Effector memory CD4-positive, alpha-beta T cell (primary cell): ENCODE results near the gene NDRG2.
A peak's percentile ranks its signal among the peaks of the same experiment; 100 is the strongest.

Source experiments
- DNase-seq, 3 donors: peaks; one replicate each; pipeline ENCODE4 v3.0.0-alpha.2; 2020
- H3K27ac ChIP-seq: 2 replicates; pipeline ENCODE4 v1.7.0; 2013; ENCODE audit warnings: mild to moderate bottlenecking, low read length, moderate library complexity; ENCODE audit not compliant: insufficient read depth, poor library complexity, severe bottlenecking
- H3K27me3 ChIP-seq: replicated peaks from 2 replicates; pipeline ENCODE4 v1.7.0; 2013; ENCODE audit warnings: mild to moderate bottlenecking, low read length; ENCODE audit not compliant: insufficient read depth, control insufficient read depth, poor library complexity, severe bottlenecking
- H3K36me3 ChIP-seq: 2 replicates; pipeline ENCODE4 v1.7.0; 2013; ENCODE audit warnings: mild to moderate bottlenecking, low read length, moderate library complexity; ENCODE audit not compliant: control insufficient read depth, insufficient read depth
- H3K4me1 ChIP-seq: 2 replicates; pipeline ENCODE4 v1.7.0; 2013; ENCODE audit warnings: low read length, mild to moderate bottlenecking; ENCODE audit not compliant: control insufficient read depth, insufficient read depth, poor library complexity, severe bottlenecking
- H3K4me3 ChIP-seq: 2 replicates; pipeline ENCODE4 v1.7.0; 2013; ENCODE audit warnings: low read length, low read depth, mild to moderate bottlenecking; ENCODE audit not compliant: insufficient read depth, poor library complexity, severe bottlenecking
- H3K9me3 ChIP-seq: 2 replicates; pipeline ENCODE4 v1.7.0; 2013; ENCODE audit warnings: mild to moderate bottlenecking, low read length, moderate library complexity; ENCODE audit not compliant: control insufficient read depth

NDRG2 gene

DNA sequence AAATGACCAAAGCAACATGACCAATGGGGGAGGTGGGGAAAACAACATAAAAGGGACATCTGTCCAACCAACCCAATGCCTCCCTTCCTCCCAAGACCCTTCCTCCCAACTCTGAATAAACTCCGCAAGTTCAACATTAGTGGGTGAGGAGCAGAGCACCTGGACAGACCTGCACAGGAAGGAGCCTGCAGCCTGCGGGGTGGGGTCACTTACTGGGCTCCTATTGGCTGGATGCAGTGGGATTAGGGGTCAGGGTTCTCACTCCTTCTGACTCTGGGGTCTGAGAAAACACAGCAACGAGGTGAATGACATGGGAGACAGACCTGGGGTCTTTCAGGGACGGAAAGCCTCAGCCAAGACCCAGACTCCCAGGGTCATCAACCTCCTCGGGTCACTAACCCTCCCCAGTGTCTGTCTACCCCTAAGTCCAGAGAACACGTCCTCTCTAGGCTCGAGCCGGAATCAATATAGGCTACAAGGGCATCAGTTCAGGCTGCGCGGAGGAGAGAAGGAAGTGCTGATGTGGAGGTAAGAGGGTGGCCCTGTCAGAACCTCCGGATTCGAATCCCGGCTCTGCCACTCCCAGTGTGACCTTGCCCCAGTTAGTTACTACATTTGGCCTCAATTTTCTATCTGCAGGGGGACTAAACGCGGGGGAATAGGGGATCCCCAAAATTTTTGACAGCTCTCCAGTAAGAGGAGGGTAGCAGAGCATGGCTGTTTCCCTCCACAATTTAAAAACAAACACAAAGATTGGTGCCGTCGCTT is 860 bp downstream of the NDRG2 start:
- DNase-seq, result no peak
- Histone ChIP-seq H3K36me3 (peaks cover 3% of the 10 kb centered on the region), H3K27me3 (no peaks in the 10 kb centered on the region), H3K27ac (peak overlapping the region; percentile 50), H3K4me3 (peak overlapping the region; percentile 82), H3K9me3 (no peaks in the 10 kb centered on the region), H3K4me1 (peaks cover 18% of the 10 kb centered on the region)

DNA sequence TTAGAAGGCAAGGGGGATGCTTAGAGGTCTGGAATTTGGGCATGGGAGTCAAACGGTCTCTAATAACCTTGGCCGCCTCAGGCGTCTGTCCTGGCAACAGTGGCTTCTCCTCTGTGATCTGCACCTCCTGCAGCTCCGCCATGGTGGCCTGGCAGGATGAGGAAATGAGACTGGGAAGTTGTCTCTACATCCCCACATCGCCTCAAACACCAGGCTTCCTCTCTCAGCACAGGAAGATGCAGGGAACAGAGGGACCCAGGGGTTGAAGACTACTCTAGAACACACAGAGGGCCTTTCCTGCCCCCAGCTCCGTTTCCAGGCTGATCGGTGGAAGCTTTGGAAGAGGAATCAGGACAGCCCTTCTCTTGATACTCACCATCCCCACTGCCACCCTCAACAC is 1.7 kb downstream of the NDRG2 start:
- no peaks in the 10 kb centered on the region for H3K27me3 ChIP-seq
- peaks cover 6% of the 10 kb centered on the region for H3K36me3 ChIP-seq
- no peak overlapping the region for H3K4me3 ChIP-seq
- no peak overlapping the region for H3K27ac ChIP-seq
- DNase-seq, result no peak
- H3K4me1 ChIP-seq, result peaks cover 18% of the 10 kb centered on the region
- H3K9me3 ChIP-seq, result no peaks in the 10 kb centered on the region

DNA sequence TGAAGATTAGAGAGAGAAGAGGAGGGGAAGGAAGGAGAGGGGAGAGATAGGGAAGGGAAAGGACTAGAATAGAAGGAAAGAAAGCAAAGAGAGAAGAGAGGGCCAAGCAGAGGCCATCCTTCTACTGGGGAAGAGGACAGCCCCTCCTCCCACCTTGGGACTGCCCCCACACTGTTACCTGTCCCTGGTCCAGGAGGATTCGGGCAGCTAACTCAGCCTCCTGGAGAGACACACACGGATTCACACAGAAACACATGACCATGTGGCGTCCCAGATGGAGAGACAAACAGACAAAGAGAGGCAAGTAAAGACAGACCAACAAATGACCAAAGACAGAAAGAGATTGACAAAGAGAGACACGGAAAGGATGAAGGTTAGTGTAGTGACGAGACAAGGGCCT is 2.2 kb downstream of the NDRG2 start:
- Histone ChIP-seq H3K27ac (no peak overlapping the region), H3K4me1 (peaks cover 18% of the 10 kb centered on the region), H3K4me3 (no peak overlapping the region), H3K27me3 (no peaks in the 10 kb centered on the region), H3K9me3 (no peaks in the 10 kb centered on the region), H3K36me3 (peaks cover 6% of the 10 kb centered on the region)
- DNase-seq, result no peak

DNA sequence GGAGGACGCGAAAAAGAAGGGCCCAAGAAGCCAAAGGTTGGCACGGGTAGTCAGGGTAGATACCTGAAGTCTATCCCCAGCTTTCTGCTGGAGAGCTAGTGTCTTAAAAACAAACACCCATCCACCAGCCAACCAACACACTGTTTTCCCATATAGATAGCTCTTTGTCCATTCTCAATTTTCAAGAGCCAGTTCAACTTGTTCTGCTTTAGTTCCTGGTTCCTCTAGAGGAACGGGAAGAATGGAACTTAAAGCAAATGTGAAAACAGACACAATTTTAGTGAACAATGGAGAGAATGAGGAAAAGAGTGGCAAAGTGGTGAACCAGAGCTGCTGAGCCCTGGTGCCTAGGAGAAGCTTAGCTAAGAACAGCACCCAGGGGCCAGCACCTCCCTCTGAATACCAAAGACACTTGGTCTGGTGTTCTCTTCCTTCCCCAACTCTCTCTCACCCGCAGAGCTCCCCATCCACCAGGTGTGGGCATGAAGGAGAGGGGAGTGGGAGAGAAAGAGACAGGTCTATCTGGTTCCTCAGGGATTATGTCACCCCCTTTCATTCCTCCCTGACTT is 3.8 kb downstream of the NDRG2 start:
- H3K4me1 ChIP-seq, result peaks cover 18% of the 10 kb centered on the region
- no peaks in the 10 kb centered on the region for H3K27me3 ChIP-seq
- H3K27ac ChIP-seq, result no peak overlapping the region
- peaks cover 6% of the 10 kb centered on the region for H3K36me3 ChIP-seq
- no peak overlapping the region for H3K4me3 ChIP-seq
- H3K9me3 ChIP-seq, result no peaks in the 10 kb centered on the region
- DNase-seq, result no peak

DNA sequence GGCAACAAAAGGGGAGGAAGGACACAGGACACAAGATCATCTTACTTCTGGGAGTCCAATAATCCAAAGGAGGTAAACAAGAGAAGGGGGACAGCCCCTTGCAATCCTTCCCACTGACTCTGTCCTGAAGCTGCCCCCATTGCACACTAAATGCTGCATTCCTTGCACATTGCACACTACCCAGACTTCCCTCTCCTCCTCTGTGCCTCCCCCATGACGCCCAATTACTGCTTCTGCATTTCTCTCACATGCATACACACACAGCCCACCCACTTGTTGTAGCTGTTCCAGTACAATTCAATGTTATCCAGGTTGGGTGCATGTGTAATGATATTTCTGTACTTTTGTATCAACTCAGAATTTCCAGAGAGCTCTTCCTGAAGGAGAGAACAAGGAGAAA is 5.5 kb downstream of the NDRG2 start:
- Histone ChIP-seq H3K36me3 (peaks cover 6% of the 10 kb centered on the region), H3K27me3 (no peaks in the 10 kb centered on the region), H3K9me3 (no peaks in the 10 kb centered on the region), H3K4me1 (peaks cover 9% of the 10 kb centered on the region), H3K27ac (no peak overlapping the region), H3K4me3 (no peak overlapping the region)
- no peak for DNase-seq

DNA sequence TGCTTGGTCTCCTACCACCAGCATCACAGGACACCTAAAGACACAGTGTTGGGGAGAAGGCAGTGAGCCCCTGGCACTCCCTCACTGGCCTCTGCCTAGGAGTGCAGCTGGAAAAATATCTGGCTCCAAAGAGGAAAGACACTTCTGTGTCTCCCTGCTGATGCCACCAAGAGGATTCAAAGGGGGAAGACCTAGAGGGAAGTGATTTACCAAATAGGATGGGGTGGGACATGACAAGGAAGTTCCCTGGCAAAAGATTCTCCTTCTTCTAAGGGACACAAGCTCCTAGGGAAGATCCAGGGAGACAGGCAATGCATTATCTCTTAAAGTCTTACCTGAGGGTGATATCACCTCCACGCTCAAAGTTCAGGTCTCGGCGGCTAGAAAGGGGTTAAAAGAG is 6.1 kb downstream of the NDRG2 start:
- Histone ChIP-seq H3K27ac (no peak overlapping the region), H3K4me1 (peaks cover 3% of the 10 kb centered on the region), H3K27me3 (no peaks in the 10 kb centered on the region), H3K36me3 (peaks cover 6% of the 10 kb centered on the region), H3K4me3 (no peak overlapping the region), H3K9me3 (no peaks in the 10 kb centered on the region)
- DNase-seq, result no peak

DNA sequence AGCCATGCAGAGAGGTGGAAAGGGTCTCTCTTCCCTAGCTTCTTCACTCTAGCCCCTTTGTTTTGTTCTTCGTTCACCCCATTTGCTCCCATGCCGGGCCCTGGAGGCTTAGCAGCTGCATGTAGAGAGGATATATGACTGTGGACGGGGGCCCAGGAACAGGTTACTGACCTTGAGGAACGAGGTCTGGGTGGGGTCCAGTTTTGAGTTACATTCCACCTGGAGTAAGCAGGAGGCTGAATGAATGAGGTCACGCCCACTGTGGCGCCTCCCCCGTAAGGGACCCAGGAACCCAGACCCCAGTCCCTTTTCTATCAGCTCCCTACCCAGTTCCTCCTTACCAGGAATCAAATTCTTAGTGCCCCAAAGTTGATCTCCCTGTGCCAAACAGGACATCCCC is 6.6 kb downstream of the NDRG2 start:
- DNase-seq, result no peak
- no peak overlapping the region for H3K4me3 ChIP-seq
- H3K9me3 ChIP-seq, result no peaks in the 10 kb centered on the region
- H3K27ac ChIP-seq, result no peak overlapping the region
- no peaks in the 10 kb centered on the region for H3K4me1 ChIP-seq
- H3K36me3 ChIP-seq, result peaks cover 6% of the 10 kb centered on the region
- H3K27me3 ChIP-seq, result no peaks in the 10 kb centered on the region

DNA sequence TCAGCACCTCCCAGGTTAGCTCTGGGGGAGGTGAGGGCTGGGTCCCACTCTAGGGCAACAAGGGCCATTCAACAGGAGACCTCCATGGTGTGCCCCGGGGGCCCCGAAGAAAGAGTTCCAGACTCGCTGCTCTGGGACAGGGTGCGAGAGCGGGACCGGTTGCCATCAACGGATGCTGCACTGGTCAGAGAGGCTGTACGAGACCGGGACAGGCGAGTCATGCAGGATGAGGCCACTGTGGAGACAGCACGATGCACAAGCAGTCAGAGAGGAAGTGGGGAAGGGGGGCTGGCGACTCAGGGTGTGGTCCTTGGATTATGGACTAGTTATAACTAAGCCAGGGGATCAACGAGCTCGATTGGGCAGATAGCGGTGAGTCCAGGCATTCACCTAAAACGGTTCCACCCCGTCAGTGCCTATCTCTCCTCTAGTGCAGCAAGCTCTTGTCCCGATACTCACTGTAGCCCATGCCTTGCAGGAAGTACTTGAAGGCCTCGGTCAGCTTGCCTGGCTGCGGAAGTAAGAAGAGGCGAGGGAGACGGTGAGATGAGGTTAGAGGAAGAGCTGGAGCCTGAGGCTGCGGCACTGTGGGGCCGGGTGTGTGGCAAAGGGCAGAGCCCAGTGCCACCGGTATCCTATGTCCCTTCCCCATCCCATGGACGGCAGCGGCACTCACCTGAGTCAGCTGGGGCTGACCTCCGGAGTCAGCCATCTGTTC is 7.2 kb downstream of the NDRG2 start:
- Histone ChIP-seq H3K4me1 (no peaks in the 10 kb centered on the region), H3K27me3 (no peaks in the 10 kb centered on the region), H3K4me3 (no peak overlapping the region), H3K9me3 (no peaks in the 10 kb centered on the region), H3K36me3 (peaks cover 6% of the 10 kb centered on the region), H3K27ac (no peak overlapping the region)
- DNase-seq, result no peak

DNA sequence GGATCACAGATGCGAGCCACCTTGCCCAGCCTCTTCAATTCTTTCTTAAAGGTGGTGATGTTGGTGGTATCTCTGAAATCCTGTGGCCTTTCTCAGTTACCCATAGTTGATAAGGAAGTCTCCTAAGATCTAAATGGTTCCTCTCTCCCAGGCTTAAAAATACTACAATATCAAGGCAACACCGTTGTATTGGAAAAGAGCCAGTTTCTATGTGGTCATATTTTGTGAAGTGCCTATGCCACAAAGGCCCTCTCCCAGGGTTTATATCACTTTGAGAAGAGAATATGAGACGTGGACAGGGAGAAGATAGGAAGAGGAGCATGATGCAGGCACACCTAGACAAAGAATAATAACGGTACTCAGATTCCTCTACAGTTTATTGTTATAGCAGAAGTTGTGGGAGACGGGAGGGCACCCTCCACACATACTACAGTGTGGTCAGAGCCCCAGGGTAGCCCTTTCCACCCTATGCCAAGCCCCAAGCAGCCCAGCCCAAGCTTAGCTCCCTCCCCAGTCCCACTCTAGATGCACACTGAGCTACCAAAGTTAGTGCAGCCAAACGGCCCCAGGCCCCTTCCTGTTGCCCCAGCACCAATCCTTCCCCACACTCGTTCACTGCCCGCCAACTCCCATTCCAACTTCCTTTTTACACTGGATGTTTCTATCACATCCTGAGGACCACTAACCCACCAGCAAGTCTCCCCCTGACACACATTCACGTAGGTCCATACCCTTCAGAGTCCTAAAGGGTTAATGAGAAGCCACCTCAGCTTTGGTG is 8.3 kb downstream of the NDRG2 start:
- Histone ChIP-seq H3K27ac (no peak overlapping the region), H3K36me3 (peaks cover 6% of the 10 kb centered on the region), H3K4me1 (no peaks in the 10 kb centered on the region), H3K4me3 (no peak overlapping the region), H3K9me3 (no peaks in the 10 kb centered on the region), H3K27me3 (no peaks in the 10 kb centered on the region)
- no peak for DNase-seq
